Nephron (organoid): ENCODE results near the gene FNTB.
A peak's percentile ranks its signal among the peaks of the same experiment; 100 is the strongest.

ENCODE experiments used
- H3K27ac Mint-ChIP-seq, 3 experiments: 2 replicates each; pipeline ENCODE4 v1.8.0; 2020; ENCODE audit warnings: mixed read lengths in 3 of 3, mild to moderate bottlenecking in 2 of 3, moderate library complexity in 1 of 3
- H3K27me3 Mint-ChIP-seq: 2 replicates; pipeline ENCODE4 v1.8.0; 2021; ENCODE audit warnings: low read depth, mild to moderate bottlenecking, moderate library complexity, mixed read lengths
- H3K36me3 Mint-ChIP-seq: 2 replicates; pipeline ENCODE4 v1.8.0; 2020; ENCODE audit warnings: low read depth, mixed read lengths
- H3K4me1 Mint-ChIP-seq: 2 replicates; pipeline ENCODE4 v1.8.0; 2020; ENCODE audit warnings: mixed read lengths
- H3K4me3 Mint-ChIP-seq, 3 experiments: 2 replicates each; pipeline ENCODE4 v1.8.0; 2020; ENCODE audit warnings: mild to moderate bottlenecking in 3 of 3, mixed read lengths in 3 of 3, moderate library complexity in 2 of 3
- H3K9me3 Mint-ChIP-seq: 2 replicates; pipeline ENCODE4 v1.8.0; 2020; ENCODE audit warnings: mixed read lengths
- TF ChIP-seq, protein P1 (sequence below), 3 experiments: fragments of 200-600 bp; sonication (generic); IDR thresholded peaks; one replicate each; pipeline ENCODE4 v1.5.0; 2021; ENCODE audit warnings: antibody characterized with exemption in 3 of 3; ENCODE audit not compliant: unreplicated experiment in 3 of 3

Gene FNTB

DNA sequence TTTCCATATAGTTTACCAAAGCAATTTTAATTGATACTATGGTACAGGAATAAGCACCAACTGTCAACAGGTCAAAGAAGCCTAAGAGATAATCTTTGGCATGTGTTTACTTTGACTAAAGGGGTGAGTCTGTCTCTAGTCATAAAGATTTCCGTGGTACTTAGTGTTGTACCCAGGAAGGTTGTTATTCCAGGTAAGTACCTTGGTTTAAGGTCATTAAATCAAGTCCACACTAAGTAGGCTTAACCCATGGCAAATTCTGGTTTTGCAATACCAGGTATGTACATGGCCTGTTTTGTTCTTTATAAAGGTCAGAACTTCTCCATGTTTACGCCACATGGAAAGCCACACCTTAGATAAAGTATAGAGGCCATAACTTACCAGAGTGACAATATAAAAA lies 105.7 kb downstream of the FNTB start:
- H3K36me3 Mint-ChIP-seq, result peaks cover 71% of the 10 kb centered on the region
- H3K4me3 Mint-ChIP-seq, result no peak overlapping the region
- peaks cover 32% of the 10 kb centered on the region for H3K4me1 Mint-ChIP-seq
- H3K27me3 Mint-ChIP-seq, result no peaks in the 10 kb centered on the region
- H3K27ac Mint-ChIP-seq, result no peak overlapping the region
- H3K9me3 Mint-ChIP-seq, result peaks cover 16% of the 10 kb centered on the region
- TF ChIP-seq, protein P1, sequence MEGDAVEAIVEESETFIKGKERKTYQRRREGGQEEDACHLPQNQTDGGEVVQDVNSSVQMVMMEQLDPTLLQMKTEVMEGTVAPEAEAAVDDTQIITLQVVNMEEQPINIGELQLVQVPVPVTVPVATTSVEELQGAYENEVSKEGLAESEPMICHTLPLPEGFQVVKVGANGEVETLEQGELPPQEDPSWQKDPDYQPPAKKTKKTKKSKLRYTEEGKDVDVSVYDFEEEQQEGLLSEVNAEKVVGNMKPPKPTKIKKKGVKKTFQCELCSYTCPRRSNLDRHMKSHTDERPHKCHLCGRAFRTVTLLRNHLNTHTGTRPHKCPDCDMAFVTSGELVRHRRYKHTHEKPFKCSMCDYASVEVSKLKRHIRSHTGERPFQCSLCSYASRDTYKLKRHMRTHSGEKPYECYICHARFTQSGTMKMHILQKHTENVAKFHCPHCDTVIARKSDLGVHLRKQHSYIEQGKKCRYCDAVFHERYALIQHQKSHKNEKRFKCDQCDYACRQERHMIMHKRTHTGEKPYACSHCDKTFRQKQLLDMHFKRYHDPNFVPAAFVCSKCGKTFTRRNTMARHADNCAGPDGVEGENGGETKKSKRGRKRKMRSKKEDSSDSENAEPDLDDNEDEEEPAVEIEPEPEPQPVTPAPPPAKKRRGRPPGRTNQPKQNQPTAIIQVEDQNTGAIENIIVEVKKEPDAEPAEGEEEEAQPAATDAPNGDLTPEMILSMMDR (IDR thresholded peaks at IDR 0.05; ENCODE audit: unreplicated experiment in 3 of 3), result no peak

DNA sequence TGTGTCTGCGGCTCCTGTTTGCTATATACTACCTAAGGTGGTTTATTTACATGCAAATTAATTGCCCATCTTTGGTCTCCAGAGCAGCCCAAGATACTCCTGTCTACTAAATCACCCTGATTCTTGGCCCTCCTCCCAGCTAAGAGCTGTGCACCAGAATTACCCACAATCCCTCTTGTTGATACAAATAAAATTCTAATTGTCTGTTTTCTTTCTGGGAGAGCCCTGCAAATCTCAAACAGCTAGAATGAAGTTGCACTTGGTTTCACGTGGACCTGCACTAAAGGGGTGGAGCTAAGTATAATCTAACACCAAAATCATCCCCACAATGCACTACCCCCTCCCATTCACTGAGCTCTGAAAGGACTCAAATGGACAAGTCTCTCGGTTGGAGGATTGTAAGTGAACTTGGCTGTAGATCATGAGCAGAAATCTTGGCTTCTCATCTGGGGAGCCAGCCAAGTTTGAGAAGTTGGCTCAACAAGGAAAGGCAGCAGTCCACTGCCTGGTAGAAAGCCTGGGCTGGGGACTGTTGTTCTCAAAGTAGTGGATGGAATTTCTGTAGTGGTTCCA lies 109.0 kb downstream of the FNTB start:
- TF ChIP-seq, protein P1 (IDR thresholded peaks at IDR 0.05; ENCODE audit: unreplicated experiment in 3 of 3), result no peak
- Mint-ChIP-seq H3K27me3 (no peaks in the 10 kb centered on the region), H3K4me1 (peaks cover 37% of the 10 kb centered on the region), H3K36me3 (peaks cover 46% of the 10 kb centered on the region), H3K27ac (peak overlapping the region; percentile 86 to 98 (median 91)), H3K4me3 (peak overlapping the region in 2 of 3 experiments; percentile 58 to 73), H3K9me3 (no peaks in the 10 kb centered on the region)

DNA sequence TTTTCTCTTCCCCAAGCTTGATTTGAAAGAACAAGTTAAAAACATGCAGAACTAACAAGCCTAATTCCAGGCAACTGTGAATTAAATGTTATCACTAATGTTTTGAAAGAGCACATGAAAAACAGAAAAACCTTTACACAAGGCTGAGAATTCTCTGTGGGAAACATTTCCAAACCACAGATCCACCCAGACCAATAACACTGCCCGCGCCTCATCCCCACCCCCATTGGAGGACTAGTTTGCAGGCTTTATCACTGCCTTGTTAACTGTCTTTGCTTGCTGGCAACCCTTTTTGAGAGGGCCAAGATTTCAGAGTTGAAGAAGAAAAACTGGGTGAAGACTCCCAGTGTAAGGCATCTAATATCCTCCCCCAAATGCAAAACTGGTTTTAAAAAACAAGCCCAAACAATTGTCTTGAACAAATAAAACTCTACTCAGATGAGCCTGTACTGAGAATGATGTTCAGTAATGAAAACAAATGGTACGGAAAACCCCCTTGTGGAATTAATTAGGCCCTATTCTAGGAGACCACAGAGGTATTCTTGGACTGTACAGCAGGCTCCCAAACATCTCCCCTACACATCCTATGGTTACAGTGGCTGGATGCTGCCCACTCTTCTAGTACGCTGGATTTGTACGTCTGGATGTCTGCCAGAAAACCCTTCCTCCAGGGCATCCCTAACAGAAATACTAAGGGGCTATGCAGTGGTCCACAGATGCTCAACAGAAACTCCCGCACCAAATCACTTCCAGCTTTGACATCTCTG lies 109.8 kb downstream of the FNTB start:
- Mint-ChIP-seq H3K4me3 (peak overlapping the region in 1 of 3 experiments; percentile 73), H3K27me3 (no peaks in the 10 kb centered on the region), H3K36me3 (peaks cover 38% of the 10 kb centered on the region), H3K4me1 (peaks cover 44% of the 10 kb centered on the region), H3K27ac (peak overlapping the region; percentile 86 to 98 (median 91)), H3K9me3 (no peaks in the 10 kb centered on the region)
- TF ChIP-seq, protein P1 (IDR thresholded peaks at IDR 0.05; ENCODE audit: unreplicated experiment in 3 of 3), result no peak

DNA sequence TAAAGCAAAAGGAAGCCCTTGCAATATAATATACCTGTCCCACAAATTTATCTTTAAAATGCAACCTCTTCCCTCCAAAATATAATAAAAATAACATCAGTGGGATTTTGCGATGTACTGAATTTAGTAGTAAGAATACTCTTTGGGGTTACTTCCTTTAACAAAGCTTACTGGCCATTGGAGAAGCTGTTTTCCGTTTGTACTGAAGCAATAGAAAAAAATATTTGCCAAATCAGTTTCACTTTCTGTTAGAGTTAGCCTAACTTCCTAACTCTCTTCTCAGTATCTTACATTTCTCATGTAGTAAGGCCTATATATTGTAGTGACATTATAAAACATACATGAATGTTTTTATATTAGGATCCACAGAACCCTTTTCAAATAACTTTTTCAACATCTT lies 111.9 kb downstream of the FNTB start:
- H3K4me3 Mint-ChIP-seq, result no peak overlapping the region
- H3K27ac Mint-ChIP-seq, result peak overlapping the region in 1 of 3 experiments; percentile 57
- H3K27me3 Mint-ChIP-seq, result peaks cover 5% of the 10 kb centered on the region
- H3K36me3 Mint-ChIP-seq, result peaks cover 25% of the 10 kb centered on the region
- peaks cover 44% of the 10 kb centered on the region for H3K4me1 Mint-ChIP-seq
- TF ChIP-seq, protein P1 (IDR thresholded peaks at IDR 0.05; ENCODE audit: unreplicated experiment in 3 of 3), result no peak
- no peaks in the 10 kb centered on the region for H3K9me3 Mint-ChIP-seq

DNA sequence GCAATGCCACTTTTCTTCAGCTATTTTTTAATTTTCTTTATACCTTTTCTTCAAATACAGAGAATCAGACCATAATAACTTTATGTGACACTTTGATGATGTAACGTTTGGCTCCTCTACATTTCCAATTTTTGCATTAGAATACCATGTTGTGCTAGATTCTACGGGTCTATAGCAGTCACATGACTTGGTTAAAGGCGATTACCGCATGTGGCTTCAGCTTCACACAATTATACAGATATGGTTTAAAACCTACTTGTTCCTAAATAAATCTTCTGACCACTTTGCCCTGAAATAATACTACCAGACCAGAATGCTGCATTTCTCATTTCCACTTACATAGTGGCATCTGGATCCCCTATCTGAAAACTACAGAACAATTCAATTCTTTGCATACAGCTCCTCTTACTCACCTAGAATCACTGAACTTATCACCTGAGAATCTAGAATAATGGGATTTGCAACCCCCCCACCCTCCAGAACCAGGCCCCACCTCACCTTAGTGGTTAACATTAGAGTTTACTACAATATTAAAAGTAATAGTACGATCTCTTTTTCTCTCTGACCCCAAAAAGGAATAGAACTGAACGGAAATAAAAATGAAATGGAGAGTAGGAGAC lies 114.3 kb downstream of the FNTB start:
- peaks cover 25% of the 10 kb centered on the region for H3K4me1 Mint-ChIP-seq
- H3K36me3 Mint-ChIP-seq, result peaks cover 13% of the 10 kb centered on the region
- TF ChIP-seq, protein P1 (IDR thresholded peaks at IDR 0.05; ENCODE audit: unreplicated experiment in 3 of 3), result no peak
- H3K4me3 Mint-ChIP-seq, result peak overlapping the region; percentile 85 to 94 (median 87)
- H3K27ac Mint-ChIP-seq, result peak overlapping the region; percentile 34 to 66 (median 56)
- no peaks in the 10 kb centered on the region for H3K9me3 Mint-ChIP-seq
- peaks cover 17% of the 10 kb centered on the region for H3K27me3 Mint-ChIP-seq
